Measurements from ENCODE around the gene BAIAP2L1.

DNA sequence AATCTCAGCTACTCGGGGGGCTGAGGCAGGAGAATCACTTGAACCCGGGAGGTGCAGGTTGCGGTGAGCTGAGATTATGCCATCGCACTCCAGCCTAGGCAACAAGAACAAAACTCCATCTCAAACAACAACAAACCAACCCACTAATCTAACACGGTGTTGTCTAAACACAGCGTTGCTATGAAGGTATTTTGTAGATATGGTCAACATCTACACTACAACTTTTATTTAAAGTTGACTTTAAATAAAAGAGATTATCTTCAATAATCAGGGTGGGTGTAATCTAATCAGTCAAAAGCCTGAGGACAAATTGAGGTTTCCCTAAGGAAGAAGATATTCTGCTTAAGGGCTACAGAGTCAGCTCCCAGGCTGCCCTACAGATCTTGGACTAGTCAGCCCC is 24.2 kb downstream of the BAIAP2L1 start:
- TF ChIP-seq POLR2A (IDR thresholded peaks at IDR 0.05), result no peak
- TF ChIP-seq, protein P1, sequence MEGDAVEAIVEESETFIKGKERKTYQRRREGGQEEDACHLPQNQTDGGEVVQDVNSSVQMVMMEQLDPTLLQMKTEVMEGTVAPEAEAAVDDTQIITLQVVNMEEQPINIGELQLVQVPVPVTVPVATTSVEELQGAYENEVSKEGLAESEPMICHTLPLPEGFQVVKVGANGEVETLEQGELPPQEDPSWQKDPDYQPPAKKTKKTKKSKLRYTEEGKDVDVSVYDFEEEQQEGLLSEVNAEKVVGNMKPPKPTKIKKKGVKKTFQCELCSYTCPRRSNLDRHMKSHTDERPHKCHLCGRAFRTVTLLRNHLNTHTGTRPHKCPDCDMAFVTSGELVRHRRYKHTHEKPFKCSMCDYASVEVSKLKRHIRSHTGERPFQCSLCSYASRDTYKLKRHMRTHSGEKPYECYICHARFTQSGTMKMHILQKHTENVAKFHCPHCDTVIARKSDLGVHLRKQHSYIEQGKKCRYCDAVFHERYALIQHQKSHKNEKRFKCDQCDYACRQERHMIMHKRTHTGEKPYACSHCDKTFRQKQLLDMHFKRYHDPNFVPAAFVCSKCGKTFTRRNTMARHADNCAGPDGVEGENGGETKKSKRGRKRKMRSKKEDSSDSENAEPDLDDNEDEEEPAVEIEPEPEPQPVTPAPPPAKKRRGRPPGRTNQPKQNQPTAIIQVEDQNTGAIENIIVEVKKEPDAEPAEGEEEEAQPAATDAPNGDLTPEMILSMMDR (IDR thresholded peaks at IDR 0.05), result no peak

Data from thyroid gland (tissue), 4 donors.